H1 (cell line): ENCODE data around the gene FGF14. TPM values are rescaled to one million over a fixed set of nuclear protein-coding genes. Genes with fewer than 3 reads are reported as not detected.

Experiments
- CTCF ChIA-PET: fragments of 300-600 bp; sonication (Branson Sonifier 250); formaldehyde crosslinking; loops from one replicate; lab custom pipeline; 2021; ENCODE audit not compliant: partially characterized antibody; lab: Charles Lee
- POLR2A ChIA-PET: fragments of 300-600 bp; sonication (Branson Sonifier 250); formaldehyde crosslinking; loops from one replicate; lab custom pipeline; 2021; ENCODE audit warnings: inconsistent platforms; ENCODE audit not compliant: partially characterized antibody; lab: Charles Lee
- DNase-seq, 2 experiments: peaks; one replicate each; pipeline versions ENCODE4 v3.0.0 to v3.0.0-alpha.2; 2010 to 2022; ENCODE audit warnings: low spot score in 2 of 2, low read depth in 1 of 2, mixed read lengths in 1 of 2
- FAIRE-seq: peaks from 2 replicates; lab custom pipeline; 2011; peaks lifted over from hg19 to GRCh38; lab: Jason Lieb, UNC
- H2AFZ ChIP-seq: 2 replicates; pipeline ENCODE4 v1.8.1; 2012; ENCODE audit warnings: low read length, inconsistent platforms
- H2AK5ac ChIP-seq: 2 replicates; pipeline ENCODE4 v1.6.1; 2013; ENCODE audit warnings: low read depth, low read length
- H2BK120ac ChIP-seq: replicated peaks from 2 replicates; pipeline ENCODE3; 2013; ENCODE audit warnings: low read depth, low read length, inconsistent platforms
- H2BK12ac ChIP-seq: 2 replicates; pipeline ENCODE4 v1.6.1; 2013; ENCODE audit warnings: low read depth, low read length
- H2BK15ac ChIP-seq: 2 replicates; pipeline ENCODE4 v1.6.1; 2013; ENCODE audit warnings: low read length
- H2BK20ac ChIP-seq: 2 replicates; pipeline ENCODE4 v1.6.1; 2013; ENCODE audit warnings: low read length
- H2BK5ac ChIP-seq: 2 replicates; pipeline ENCODE4 v1.6.1; 2013; ENCODE audit warnings: low read depth, low read length
- H3K14ac ChIP-seq: 2 replicates; pipeline ENCODE4 v1.6.1; 2013; ENCODE audit warnings: inconsistent platforms; ENCODE audit not compliant: insufficient read length
- H3K18ac ChIP-seq: 2 replicates; pipeline ENCODE4 v1.6.1; 2013; ENCODE audit warnings: low read length; ENCODE audit errors: extremely low read depth
- H3K23ac ChIP-seq: 2 replicates; pipeline ENCODE4 v1.6.1; 2013; ENCODE audit warnings: inconsistent platforms; ENCODE audit not compliant: insufficient read length
- H3K23me2 ChIP-seq: 2 replicates; pipeline ENCODE4 v1.6.1; 2013; ENCODE audit warnings: low read depth, low read length
- H3K27ac ChIP-seq: 2 replicates; pipeline ENCODE4 v1.6.1; 2011; ENCODE audit warnings: low read depth, low read length, inconsistent platforms
- H3K27me3 ChIP-seq, 4 experiments: replicated peaks in 1 of 4; 1 replicate in 1 of 4; 2 replicates in 3 of 4; pipeline versions ENCODE4 v1.6.1 to v1.8.1; 2011 to 2013; ENCODE audit warnings: low read length in 3 of 4, mild to moderate bottlenecking in 3 of 4, inconsistent platforms in 2 of 4, mixed read lengths in 2 of 4, moderate library complexity in 1 of 4; ENCODE audit not compliant: control insufficient read depth in 3 of 4, insufficient read depth in 3 of 4; ENCODE audit errors: extremely low read depth in 1 of 4
- H3K36me3 ChIP-seq, 4 experiments: 2 replicates each; pipeline versions ENCODE4 v1.6.1 to v1.8.1; 2011 to 2013; ENCODE audit warnings: mild to moderate bottlenecking in 4 of 4, low read length in 3 of 4, moderate library complexity in 2 of 4, control low read depth in 1 of 4, inconsistent platforms in 1 of 4; ENCODE audit not compliant: insufficient read depth in 4 of 4, control insufficient read depth in 2 of 4
- H3K4ac ChIP-seq: replicated peaks from 2 replicates; pipeline ENCODE3; 2013; ENCODE audit warnings: low read length, low read depth, mixed read lengths, inconsistent platforms; ENCODE audit not compliant: insufficient read length
- H3K4me1 ChIP-seq, 4 experiments: replicated peaks in 1 of 4; 1 replicate in 1 of 4; 2 replicates in 3 of 4; pipeline versions ENCODE4 v1.6.1 to v1.8.1; 2011 to 2013; ENCODE audit warnings: low read length in 3 of 4, inconsistent platforms in 2 of 4, mixed read lengths in 1 of 4; ENCODE audit not compliant: insufficient read depth in 4 of 4, control insufficient read depth in 3 of 4
- H3K4me2 ChIP-seq, 2 experiments: 2 replicates each; pipeline versions ENCODE4 v1.6.1 to v1.8.1; 2011 to 2013; ENCODE audit warnings: low read depth in 2 of 2, low read length in 2 of 2, control low read depth in 1 of 2, inconsistent platforms in 1 of 2, mild to moderate bottlenecking in 1 of 2; ENCODE audit not compliant: insufficient read depth in 1 of 2
- H3K4me3 ChIP-seq, 4 experiments: fragments of 200-600, 300-600 bp in 1 of 4; sonication (generic), shearing (Covaris generic), sonication (Bioruptor Twin) in 1 of 4; 2 replicates each; pipeline versions ENCODE4 v1.5.1 to v1.8.1; 2011 to 2016; ENCODE audit warnings: low read length in 4 of 4, low read depth in 3 of 4, control low read depth in 2 of 4, inconsistent platforms in 2 of 4, mild to moderate bottlenecking in 2 of 4, mixed read lengths in 1 of 4, moderate library complexity in 1 of 4; ENCODE audit not compliant: insufficient read depth in 2 of 4; ENCODE audit errors: extremely low read depth in 1 of 4
- H3K56ac ChIP-seq: replicated peaks from 2 replicates; pipeline ENCODE3; 2013; ENCODE audit warnings: low read depth, mild to moderate bottlenecking, mixed read lengths, low read length, inconsistent platforms; ENCODE audit not compliant: insufficient read length
- H3K79me1 ChIP-seq: 2 replicates; pipeline ENCODE4 v1.6.1; 2013; ENCODE audit warnings: low read depth, low read length, control low read depth
- H3K79me2 ChIP-seq, 2 experiments: 2 replicates each; pipeline versions ENCODE4 v1.6.1 to v1.8.1; 2012 to 2013; ENCODE audit warnings: low read length in 2 of 2, mild to moderate bottlenecking in 2 of 2, inconsistent platforms in 1 of 2; ENCODE audit not compliant: insufficient read depth in 2 of 2, control insufficient read depth in 1 of 2
- H3K9ac ChIP-seq, 4 experiments: replicated peaks in 1 of 4; 1 replicate in 1 of 4; 2 replicates in 3 of 4; pipeline versions ENCODE4 v1.6.1 to v1.8.1; 2011 to 2013; ENCODE audit warnings: low read depth in 3 of 4, low read length in 3 of 4, control low read depth in 2 of 4, mild to moderate bottlenecking in 2 of 4, moderate library complexity in 2 of 4, inconsistent platforms in 1 of 4; ENCODE audit errors: extremely low read depth in 1 of 4
- H3K9me3 ChIP-seq, 2 experiments: 2 replicates each; pipeline versions ENCODE4 v1.6.1 to v1.8.1; 2012 to 2013; ENCODE audit warnings: mild to moderate bottlenecking in 2 of 2, moderate library complexity in 2 of 2, control low read depth in 1 of 2, inconsistent platforms in 1 of 2, low read depth in 1 of 2, low read length in 1 of 2, mixed read lengths in 1 of 2; ENCODE audit not compliant: insufficient read depth in 2 of 2
- H4K20me1 ChIP-seq, 2 experiments: replicated peaks in 1 of 2; 2 replicates each; pipeline versions ENCODE3 to v1.8.1; 2011 to 2013; ENCODE audit warnings: inconsistent platforms in 2 of 2, low read length in 2 of 2, mild to moderate bottlenecking in 1 of 2; ENCODE audit not compliant: insufficient read depth in 2 of 2, control insufficient read depth in 1 of 2
- H4K5ac ChIP-seq: 2 replicates; pipeline ENCODE4 v1.6.1; 2013; ENCODE audit warnings: low read length, low read depth, mixed read lengths, inconsistent platforms; ENCODE audit not compliant: insufficient read length
- H4K8ac ChIP-seq: 2 replicates; pipeline ENCODE4 v1.8.0; 2013; ENCODE audit warnings: mild to moderate bottlenecking, moderate library complexity, low read length, inconsistent platforms; ENCODE audit not compliant: insufficient read depth; ENCODE audit errors: extremely low read depth
- H4K91ac ChIP-seq: replicated peaks from 2 replicates; pipeline ENCODE3; 2013; ENCODE audit warnings: low read length, mixed read lengths, inconsistent platforms; ENCODE audit not compliant: insufficient read length
- ATF3 ChIP-seq: IDR thresholded peaks from 2 replicates; pipeline ENCODE4 v1.6.1; 2011; ENCODE audit warnings: low read depth, mild to moderate bottlenecking, low read length; ENCODE audit not compliant: insufficient read depth
- BRCA1 ChIP-seq: IDR thresholded peaks from 2 replicates; pipeline ENCODE4 v1.6.1; 2012; ENCODE audit warnings: low read depth, low read length, improper control_type of control experiment
- CHD1 ChIP-seq: IDR thresholded peaks from 2 replicates; pipeline ENCODE4 v1.6.1; 2012; ENCODE audit warnings: low read depth, low read length, improper control_type of control experiment
- NANOG ChIP-seq: IDR thresholded peaks from 2 replicates; pipeline ENCODE4 v1.6.1; 2011; ENCODE audit warnings: low read length, low read depth, mild to moderate bottlenecking, inconsistent platforms; ENCODE audit not compliant: insufficient read depth, poor library complexity, severe bottlenecking
- SIX5 ChIP-seq: IDR thresholded peaks from 2 replicates; pipeline ENCODE4 v1.6.1; 2011; ENCODE audit warnings: mild to moderate bottlenecking, low read depth, low read length
- SP2 ChIP-seq: IDR thresholded peaks from 2 replicates; pipeline ENCODE4 v1.6.1; 2012; ENCODE audit warnings: mild to moderate bottlenecking, low read length, inconsistent platforms
- TAF1 ChIP-seq: IDR thresholded peaks from 2 replicates; pipeline ENCODE4 v1.6.1; 2011; ENCODE audit warnings: mild to moderate bottlenecking, low read depth, low read length
- WGBS, 2 experiments: shearing (Covaris generic) in 1 of 2; methylation state at CpG; one replicate each; pipeline versions ENCODE4 v1.1.6 to v1.1.7; 2013 to 2015; ENCODE audit warnings: low lambda C conversion rate in 2 of 2, mixed read lengths in 2 of 2, inconsistent platforms in 1 of 2, low coverage in 1 of 2, missing lambda C conversion rate in 1 of 2; ENCODE audit not compliant: insufficient replicate concordance in 2 of 2, insufficient coverage in 1 of 2, insufficient read length in 1 of 2; ENCODE audit errors: extremely low coverage in 1 of 2, missing lambda C conversion rate in 1 of 2; 5-methylcytosine and 5-hydroxymethylcytosine counted together
- polyA plus RNA-seq, 7 experiments: library from polyadenylated mRNA; depleted of rRNA in 3 of 7; stranded (reverse) in 5 of 7; unstranded in 2 of 7; fragments of >200 nt in 5 of 7; fragments of 200-250 nt in 2 of 7; gene quantifications; 1 replicate in 5 of 7; 2 replicates in 1 of 7; 4 replicates in 1 of 7; pipeline versions ENCODE4 v1.2.1 to v1.2.3, GENCODE V29; 2011 to 2013; ENCODE audit warnings: missing spikeins in 2 of 7, mixed read lengths in 2 of 7
- total RNA-seq: library from RNA; stranded (reverse); fragmentation: NEBNext Ultra II Directional; extraction: Animal tissue kit (Norgen Biotek cat#: 25700); gene quantifications from 2 replicates; pipeline ENCODE4 v1.2.1, GENCODE V29; 2021

The FGF14 gene
- total and polyA plus RNA-seq, 2 of the 8 experiments (the other 6 are each of a cell fraction or from before 2014, with no cell fraction given): 0.05 to 0.58 TPM

- Histone ChIP-seq H3K4me3 (no peak overlapping the region), H2BK15ac (no peak overlapping the region), H2BK12ac (no peak overlapping the region), H3K56ac (no peak overlapping the region), H2BK20ac (no peak overlapping the region), H3K9ac (no peak overlapping the region), H2AK5ac (no peak overlapping the region), H3K36me3 (no peaks in the 10 kb centered on the region), H4K20me1 (no peaks in the 10 kb centered on the region), H3K27ac (no peak overlapping the region), H2AFZ (no peak overlapping the region), H3K14ac (no peak overlapping the region), H3K9me3 (no peaks in the 10 kb centered on the region), H3K4me1 (peaks cover 0 to 6% (median 3%) of the 10 kb centered on the region in 4 experiments; a peak in 2 of 7 replicates), H2BK5ac (no peak overlapping the region), H4K8ac (no peak overlapping the region), H4K91ac (no peak overlapping the region), H3K18ac (no peak overlapping the region), H3K4me2 (no peak overlapping the region), H3K4ac (no peak overlapping the region), H3K23ac (no peak overlapping the region), H3K27me3 (no peaks in the 10 kb centered on the region; a peak in 1 of 7 replicates), H3K79me2 (no peaks in the 10 kb centered on the region), H4K5ac (no peak overlapping the region), H2BK120ac (no peak overlapping the region), H3K79me1 (no peaks in the 10 kb centered on the region), H3K23me2 (no peaks in the 10 kb centered on the region)
- ChIA-PET CTCF (interaction anchor here (1.1 kb wide), 1 partner anchor 47 kb away, joined by 3 read pairs; no protein-coding TSS in a partner anchor), POLR2A (no interaction called here)
- DNase-seq (no peak), FAIRE-seq (no peak)
- WGBS, 2 experiments: 95% methylated on average over 6 of the region's 6 CpGs; no CpG with 5 or more reads in 1 of the 2 experiments
- no peak for TF ChIP-seq BRCA1
- TF ChIP-seq CHD1: no peak
- no peak for TF ChIP-seq SP2
- no peak for TF ChIP-seq NANOG
- no peak for TF ChIP-seq TAF1
- no peak for TF ChIP-seq ATF3
- TF ChIP-seq SIX5: no peak
Observed at GRCh38 chr13:101709952-101710351, 691.9 kb downstream of the FGF14 start.
